Stimulated activated CD8-positive, alpha-beta memory T cell treated with anti-CD3 and anti-CD28 coated beads, Interleukin-12 subunit alpha, Interleukin-12 subunit beta, amount 100 ng/mL, for 1 hour (primary cell): ENCODE data around the gene IRS1.

ENCODE experiments used
- DNase-seq: peaks from one replicate; pipeline ENCODE4 v3.0.0-alpha.2; 2020; ENCODE audit warnings: low read depth

The IRS1 gene

GRCh38 chr2:226755631-226756030 is 44.0 kb downstream of the IRS1 start:
- no peak for DNase-seq

GRCh38 chr2:226754821-226755604 is 44.6 kb downstream of the IRS1 start:
- DNase-seq: no peak

- no peak for DNase-seq
These were observed 46.7 kb downstream of the IRS1 start for GRCh38 chr2:226752887-226753286.

- DNase-seq: no peak
These were observed 52.3 kb downstream of the IRS1 start for GRCh38 chr2:226747288-226747687.

GRCh38 chr2:226746196-226746800 is 53.3 kb downstream of the IRS1 start:
- DNase-seq: no peak

- DNase-seq: no peak
These were observed 55.7 kb downstream of the IRS1 start for GRCh38 chr2:226743915-226744314.

GRCh38 chr2:226742347-226742746 is 57.3 kb downstream of the IRS1 start:
- DNase-seq: no peak

- no peak for DNase-seq
These were observed 59.5 kb downstream of the IRS1 start for GRCh38 chr2:226740039-226740648.

GRCh38 chr2:226739545-226740030 is 60.0 kb downstream of the IRS1 start:
- DNase-seq: no peak

- no peak for DNase-seq
These were observed 60.6 kb downstream of the IRS1 start for GRCh38 chr2:226738821-226739544.

GRCh38 chr2:226738191-226738820 is 61.3 kb downstream of the IRS1 start:
- DNase-seq: no peak

GRCh38 chr2:226736382-226736781 is 63.2 kb downstream of the IRS1 start:
- no peak for DNase-seq

GRCh38 chr2:226733927-226734564 is 65.6 kb downstream of the IRS1 start:
- DNase-seq: no peak

GRCh38 chr2:226733189-226733858 is 66.3 kb downstream of the IRS1 start:
- no peak for DNase-seq

- DNase-seq: no peak
These were observed 67.0 kb downstream of the IRS1 start for GRCh38 chr2:226732478-226733188.

GRCh38 chr2:226730481-226730880 is 69.1 kb downstream of the IRS1 start:
- no peak for DNase-seq

- no peak for DNase-seq
These were observed 70.6 kb downstream of the IRS1 start for GRCh38 chr2:226728996-226729395.

GRCh38 chr2:226727251-226727650 is 72.4 kb downstream of the IRS1 start:
- no peak for DNase-seq

- no peak for DNase-seq
These were observed 73.1 kb downstream of the IRS1 start for GRCh38 chr2:226726546-226726945.

- no peak for DNase-seq
These were observed 74.3 kb downstream of the IRS1 start for GRCh38 chr2:226725126-226725860.
